ENCODE measurements around the gene CNGA3.

- TF ChIP-seq, protein P1, sequence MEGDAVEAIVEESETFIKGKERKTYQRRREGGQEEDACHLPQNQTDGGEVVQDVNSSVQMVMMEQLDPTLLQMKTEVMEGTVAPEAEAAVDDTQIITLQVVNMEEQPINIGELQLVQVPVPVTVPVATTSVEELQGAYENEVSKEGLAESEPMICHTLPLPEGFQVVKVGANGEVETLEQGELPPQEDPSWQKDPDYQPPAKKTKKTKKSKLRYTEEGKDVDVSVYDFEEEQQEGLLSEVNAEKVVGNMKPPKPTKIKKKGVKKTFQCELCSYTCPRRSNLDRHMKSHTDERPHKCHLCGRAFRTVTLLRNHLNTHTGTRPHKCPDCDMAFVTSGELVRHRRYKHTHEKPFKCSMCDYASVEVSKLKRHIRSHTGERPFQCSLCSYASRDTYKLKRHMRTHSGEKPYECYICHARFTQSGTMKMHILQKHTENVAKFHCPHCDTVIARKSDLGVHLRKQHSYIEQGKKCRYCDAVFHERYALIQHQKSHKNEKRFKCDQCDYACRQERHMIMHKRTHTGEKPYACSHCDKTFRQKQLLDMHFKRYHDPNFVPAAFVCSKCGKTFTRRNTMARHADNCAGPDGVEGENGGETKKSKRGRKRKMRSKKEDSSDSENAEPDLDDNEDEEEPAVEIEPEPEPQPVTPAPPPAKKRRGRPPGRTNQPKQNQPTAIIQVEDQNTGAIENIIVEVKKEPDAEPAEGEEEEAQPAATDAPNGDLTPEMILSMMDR (IDR thresholded peaks at IDR 0.05): no peak
- TF ChIP-seq POLR2A (IDR thresholded peaks at IDR 0.05): no peak
Measured at GRCh38 chr2:98404556-98405250, 58.4 kb downstream of the CNGA3 start.
